ENCODE data around the gene NME1. TPM values are rescaled to one million over a fixed set of nuclear protein-coding genes. Genes with fewer than 3 reads are reported as not detected.

The NME1 gene
- total RNA-seq, 2 experiments from 2014 or later, result 11.0 to 15.6 TPM

GRCh38 chr17:51200846-51201245 is 47.5 kb downstream of the NME1 start:
- H3K27ac Mint-ChIP-seq, result peak overlapping the region; percentile 44
- CTCF ChIA-PET, result no interaction called here
- H3K36me3 ChIP-seq (ENCODE audit: insufficient read depth, low read length), result peaks cover 61% of the 10 kb centered on the region

GRCh38 chr17:51203838-51204237 is 50.5 kb downstream of the NME1 start:
- peaks cover 84% of the 10 kb centered on the region for H3K36me3 Mint-ChIP-seq (ENCODE audit: low read depth)
- H3K4me1 ChIP-seq (ENCODE audit: insufficient read depth, low read length), result peaks cover 12% of the 10 kb centered on the region
- no peak overlapping the region for H3K27ac ChIP-seq (ENCODE audit: low read depth in 1 of 2, low read length in 2 of 2)
- ATAC-seq (ENCODE audit: poor library complexity) (no peak), DNase-seq (no peak)
- H3K27me3 ChIP-seq (ENCODE audit: control insufficient read depth in 1 of 2, insufficient read depth in 2 of 2, low read length in 2 of 2), result no peaks in the 10 kb centered on the region
- H3K4me1 Mint-ChIP-seq (ENCODE audit: low read depth), result peaks cover 5% of the 10 kb centered on the region
- no peak overlapping the region for H3K4me3 Mint-ChIP-seq
- no peaks in the 10 kb centered on the region for H3K9me3 ChIP-seq (ENCODE audit: control insufficient read depth in 1 of 2, insufficient read depth in 1 of 2, low read length in 2 of 2)
- intact Hi-C loops (cut with DNase I, micrococcal nuclease), result no loop called here
- no peaks in the 10 kb centered on the region for H3K27me3 Mint-ChIP-seq
- H3K36me3 ChIP-seq (ENCODE audit: insufficient read depth, low read length), result peaks cover 80% of the 10 kb centered on the region
- H3K9me3 Mint-ChIP-seq, result no peaks in the 10 kb centered on the region
- H3K4me3 ChIP-seq (ENCODE audit: low read length), result no peak overlapping the region
- no peak for TF ChIP-seq CTCF (IDR thresholded peaks at IDR 0.05)
- CTCF ChIA-PET, result no interaction called here
- no peak overlapping the region for H3K27ac Mint-ChIP-seq
- POLR2A ChIA-PET, result no interaction called here

More at GRCh38 chr17:51200846-51201245, 47.5 kb downstream of the NME1 start:
- Histone ChIP-seq H3K9me3 (ENCODE audit: control insufficient read depth in 1 of 2, insufficient read depth in 1 of 2, low read length in 2 of 2) (no peaks in the 10 kb centered on the region), H3K4me3 (ENCODE audit: low read length) (no peak overlapping the region), H3K27me3 (ENCODE audit: control insufficient read depth in 1 of 2, insufficient read depth in 2 of 2, low read length in 2 of 2) (no peaks in the 10 kb centered on the region), H3K4me1 (ENCODE audit: insufficient read depth, low read length) (peaks cover 12% of the 10 kb centered on the region), H3K27ac (ENCODE audit: low read depth in 1 of 2, low read length in 2 of 2) (no peak overlapping the region)
- no peak for DNase-seq
- POLR2A ChIA-PET, result no interaction called here
- H3K36me3 Mint-ChIP-seq (ENCODE audit: low read depth), result peaks cover 72% of the 10 kb centered on the region
- no peak for ATAC-seq (ENCODE audit: poor library complexity)
- H3K4me3 Mint-ChIP-seq, result no peak overlapping the region
- H3K4me1 Mint-ChIP-seq (ENCODE audit: low read depth), result peaks cover 5% of the 10 kb centered on the region
- no peaks in the 10 kb centered on the region for H3K27me3 Mint-ChIP-seq
- intact Hi-C loops (cut with DNase I, micrococcal nuclease), result no loop called here
- TF ChIP-seq CTCF (IDR thresholded peaks at IDR 0.05), result no peak
- H3K9me3 Mint-ChIP-seq, result no peaks in the 10 kb centered on the region

Other genes starting within 250 kb of the NME1 start
- 10 to 100 TPM; 60.2 to 64.6 TPM for gene SPAG9, start 32.7 kb upstream of the NME1 start, total RNA-seq
- gene NME2, start 12.9 kb downstream of the NME1 start, total RNA-seq, result 100 to 1,000 TPM; 135 to 138 TPM
- gene MBTD1, start 106.5 kb downstream of the NME1 start, total RNA-seq, result 10 to 100 TPM; 23.0 TPM
- gene UTP18, start 107.0 kb downstream of the NME1 start, total RNA-seq, result 10 to 100 TPM; 48.5 to 49.8 TPM